ENCODE data around the gene RBM4. TPM values are rescaled to one million over a fixed set of nuclear protein-coding genes. Genes with fewer than 3 reads are reported as not detected.
A peak's percentile ranks its signal among the peaks of the same experiment; 100 is the strongest.

Gene RBM4
- total RNA-seq, 1 donor from 2014 or later = 107 TPM

DNA sequence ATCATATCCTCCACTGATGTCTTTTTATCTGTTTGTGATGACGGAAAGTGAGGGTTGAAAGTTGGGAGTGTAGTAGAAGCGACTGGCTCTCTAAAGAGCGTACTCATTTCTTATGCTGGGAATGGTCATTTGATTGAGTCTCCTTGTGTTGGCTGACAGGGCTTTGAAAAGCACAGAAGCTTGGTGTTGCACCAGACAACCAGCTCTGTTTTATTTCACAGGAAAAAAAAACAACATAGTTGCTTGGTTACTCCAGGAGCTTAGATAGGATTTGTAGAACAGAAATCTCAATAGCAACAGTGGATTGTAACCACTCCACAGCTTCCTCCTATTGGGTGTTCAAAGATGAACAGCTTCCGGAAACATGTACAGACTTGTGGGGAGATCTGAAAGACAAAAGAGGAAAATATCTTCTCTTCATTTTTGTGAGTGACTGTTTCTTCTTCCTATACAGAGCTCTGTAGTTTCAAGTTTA is 19.4 kb upstream of the RBM4 start:
- H3K4me3 ChIP-seq = peak overlapping the region; percentile 78
- ATAC-seq = peak; percentile 0 to 4
- H3K4me1 ChIP-seq = peaks cover 70% of the 10 kb centered on the region

DNA sequence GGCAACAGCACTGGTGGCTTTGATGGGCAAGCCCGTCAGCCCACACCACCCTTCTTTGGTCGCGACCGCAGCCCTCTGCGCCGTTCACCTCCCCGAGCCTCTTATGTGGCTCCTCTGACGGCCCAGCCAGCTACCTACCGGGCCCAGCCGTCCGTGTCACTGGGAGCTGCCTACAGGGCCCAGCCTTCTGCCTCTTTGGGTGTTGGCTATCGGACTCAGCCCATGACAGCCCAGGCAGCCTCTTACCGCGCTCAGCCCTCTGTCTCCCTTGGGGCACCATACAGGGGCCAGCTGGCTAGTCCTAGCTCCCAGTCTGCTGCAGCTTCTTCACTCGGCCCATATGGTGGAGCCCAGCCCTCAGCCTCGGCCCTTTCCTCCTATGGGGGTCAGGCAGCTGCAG is 14.1 kb upstream of the RBM4 start:
- DNase-seq (no peak), ATAC-seq (no peak)
- Histone ChIP-seq H3K4me1 (peaks cover 48% of the 10 kb centered on the region), H3K9me3 (no peaks in the 10 kb centered on the region), H3K36me3 (peaks cover 90% of the 10 kb centered on the region), H3K27me3 (ENCODE audit: low read depth) (no peaks in the 10 kb centered on the region), H3K4me3 (no peak overlapping the region), H3K27ac (no peak overlapping the region)
- intact Hi-C loops (cut with DNase I) = no loop called here
- TF ChIP-seq, protein P1, sequence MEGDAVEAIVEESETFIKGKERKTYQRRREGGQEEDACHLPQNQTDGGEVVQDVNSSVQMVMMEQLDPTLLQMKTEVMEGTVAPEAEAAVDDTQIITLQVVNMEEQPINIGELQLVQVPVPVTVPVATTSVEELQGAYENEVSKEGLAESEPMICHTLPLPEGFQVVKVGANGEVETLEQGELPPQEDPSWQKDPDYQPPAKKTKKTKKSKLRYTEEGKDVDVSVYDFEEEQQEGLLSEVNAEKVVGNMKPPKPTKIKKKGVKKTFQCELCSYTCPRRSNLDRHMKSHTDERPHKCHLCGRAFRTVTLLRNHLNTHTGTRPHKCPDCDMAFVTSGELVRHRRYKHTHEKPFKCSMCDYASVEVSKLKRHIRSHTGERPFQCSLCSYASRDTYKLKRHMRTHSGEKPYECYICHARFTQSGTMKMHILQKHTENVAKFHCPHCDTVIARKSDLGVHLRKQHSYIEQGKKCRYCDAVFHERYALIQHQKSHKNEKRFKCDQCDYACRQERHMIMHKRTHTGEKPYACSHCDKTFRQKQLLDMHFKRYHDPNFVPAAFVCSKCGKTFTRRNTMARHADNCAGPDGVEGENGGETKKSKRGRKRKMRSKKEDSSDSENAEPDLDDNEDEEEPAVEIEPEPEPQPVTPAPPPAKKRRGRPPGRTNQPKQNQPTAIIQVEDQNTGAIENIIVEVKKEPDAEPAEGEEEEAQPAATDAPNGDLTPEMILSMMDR (IDR thresholded peaks at IDR 0.05) = no peak

More for the DNA sequence above, 19.4 kb upstream of the RBM4 start:
- H3K27ac ChIP-seq = peak overlapping the region; percentile 98
- H3K27me3 ChIP-seq (ENCODE audit: low read depth) = no peaks in the 10 kb centered on the region
- no peak for DNase-seq
- intact Hi-C loops (cut with DNase I) = no loop called here
- TF ChIP-seq, protein P1 (IDR thresholded peaks at IDR 0.05) = no peak
- H3K9me3 ChIP-seq = no peaks in the 10 kb centered on the region
- peaks cover 39% of the 10 kb centered on the region for H3K36me3 ChIP-seq

DNA sequence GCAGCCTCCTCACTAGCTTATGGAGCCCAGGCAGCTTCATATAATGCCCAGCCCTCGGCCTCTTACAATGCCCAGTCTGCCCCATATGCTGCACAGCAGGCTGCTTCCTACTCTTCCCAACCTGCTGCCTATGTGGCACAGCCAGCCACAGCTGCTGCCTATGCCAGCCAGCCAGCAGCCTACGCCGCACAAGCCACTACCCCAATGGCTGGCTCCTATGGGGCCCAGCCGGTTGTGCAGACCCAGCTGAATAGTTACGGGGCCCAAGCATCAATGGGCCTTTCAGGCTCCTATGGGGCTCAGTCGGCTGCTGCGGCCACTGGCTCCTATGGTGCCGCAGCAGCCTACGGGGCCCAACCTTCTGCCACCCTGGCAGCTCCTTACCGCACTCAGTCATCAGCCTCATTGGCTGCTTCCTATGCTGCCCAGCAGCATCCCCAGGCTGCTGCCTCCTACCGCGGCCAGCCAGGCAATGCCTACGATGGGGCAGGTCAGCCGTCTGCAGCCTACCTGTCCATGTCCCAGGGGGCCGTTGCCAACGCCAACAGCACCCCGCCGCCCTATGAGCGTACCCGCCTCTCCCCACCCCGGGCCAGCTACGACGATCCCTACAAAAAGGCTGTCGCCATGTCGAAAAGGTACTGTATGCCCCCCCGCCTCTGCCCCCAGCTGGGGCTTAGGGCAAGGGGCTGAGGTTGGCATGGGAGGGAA is 13.3 kb upstream of the RBM4 start:
- TF ChIP-seq, protein P1 (IDR thresholded peaks at IDR 0.05) = no peak
- intact Hi-C loops (cut with DNase I) = no loop called here
- Histone ChIP-seq H3K36me3 (peaks cover 96% of the 10 kb centered on the region), H3K27me3 (ENCODE audit: low read depth) (no peaks in the 10 kb centered on the region), H3K9me3 (no peaks in the 10 kb centered on the region), H3K27ac (no peak overlapping the region), H3K4me3 (no peak overlapping the region), H3K4me1 (peaks cover 42% of the 10 kb centered on the region)
- peak in 1 of 2 donors; percentile 10 for ATAC-seq
- no peak for DNase-seq

- DNase-seq = no peak
- no peaks in the 10 kb centered on the region for H3K27me3 ChIP-seq (ENCODE audit: low read depth)
- H3K36me3 ChIP-seq = peaks cover 91% of the 10 kb centered on the region
- H3K27ac ChIP-seq = no peak overlapping the region
- TF ChIP-seq, protein P1 (IDR thresholded peaks at IDR 0.05) = no peak
- H3K4me1 ChIP-seq = peaks cover 37% of the 10 kb centered on the region
- peak in 1 of 2 donors; percentile 5 for ATAC-seq
- intact Hi-C loops (cut with DNase I) = no loop called here
- H3K9me3 ChIP-seq = no peaks in the 10 kb centered on the region
- no peak overlapping the region for H3K4me3 ChIP-seq
These were observed 12.8 kb upstream of the RBM4 start for GRCh38 chr11:66625752-66626149.

- no peak for ATAC-seq
- Histone ChIP-seq H3K9me3 (no peaks in the 10 kb centered on the region), H3K4me1 (peaks cover 30% of the 10 kb centered on the region), H3K36me3 (peaks cover 87% of the 10 kb centered on the region), H3K27me3 (ENCODE audit: low read depth) (no peaks in the 10 kb centered on the region), H3K4me3 (no peak overlapping the region), H3K27ac (no peak overlapping the region)
- TF ChIP-seq, protein P1 (IDR thresholded peaks at IDR 0.05) = no peak
- intact Hi-C loops (cut with DNase I) = no loop called here
- DNase-seq = no peak
These were observed 12.1 kb upstream of the RBM4 start for GRCh38 chr11:66626382-66626781.

Measured in lower lobe of right lung (tissue), 2 donors.